ENCODE data around the gene BCAS1. TPM values are rescaled to one million over a fixed set of nuclear protein-coding genes. Genes with fewer than 3 reads are reported as not detected.

BCAS1 gene
- total RNA-seq (2014; rRNA removed; shearing (Covaris generic)) = not detected in 2 replicates
- polyA plus RNA-seq (2014; cell fraction: nucleus; rRNA removed) = not detected in 2 replicates

GRCh38 chr20:54070187-54070987 lies at the start of gene BCAS1:
Gene BCAS1, minus strand, starts transcription at chr20:54070594. Its CDS starts 11,876 bp downstream, at chr20:54058718.
- DNase-seq (ENCODE audit: extremely low read depth, low read depth) = no peak

- no peak for DNase-seq (ENCODE audit: extremely low read depth, low read depth)
Observed at GRCh38 chr20:54119744-54120143, 49.4 kb upstream of the BCAS1 start.

GRCh38 chr20:54118220-54119001 lies 48.0 kb upstream of the BCAS1 start:
- DNase-seq (ENCODE audit: extremely low read depth, low read depth) = no peak

GRCh38 chr20:54116550-54117235 lies 46.3 kb upstream of the BCAS1 start:
- no peak for DNase-seq (ENCODE audit: extremely low read depth, low read depth)

- DNase-seq (ENCODE audit: extremely low read depth, low read depth) = no peak
Observed at GRCh38 chr20:54115172-54115854, 44.9 kb upstream of the BCAS1 start.

- DNase-seq (ENCODE audit: extremely low read depth, low read depth) = no peak
Observed at GRCh38 chr20:54114109-54114508, 43.7 kb upstream of the BCAS1 start.

GRCh38 chr20:54113566-54113965 lies 43.2 kb upstream of the BCAS1 start:
- no peak for DNase-seq (ENCODE audit: extremely low read depth, low read depth)

- no peak for DNase-seq (ENCODE audit: extremely low read depth, low read depth)
Observed at GRCh38 chr20:54112221-54112884, 42.0 kb upstream of the BCAS1 start.

- DNase-seq (ENCODE audit: extremely low read depth, low read depth) = no peak
Observed at GRCh38 chr20:54111460-54111859, 41.1 kb upstream of the BCAS1 start.

- no peak for DNase-seq (ENCODE audit: extremely low read depth, low read depth)
Observed at GRCh38 chr20:54110457-54110856, 40.1 kb upstream of the BCAS1 start.

GRCh38 chr20:54110041-54110440 lies 39.6 kb upstream of the BCAS1 start:
- no peak for DNase-seq (ENCODE audit: extremely low read depth, low read depth)

- no peak for DNase-seq (ENCODE audit: extremely low read depth, low read depth)
Observed at GRCh38 chr20:54108817-54109216, 38.4 kb upstream of the BCAS1 start.

GRCh38 chr20:54108326-54108642 lies 37.9 kb upstream of the BCAS1 start:
- DNase-seq (ENCODE audit: extremely low read depth, low read depth) = no peak

- DNase-seq (ENCODE audit: extremely low read depth, low read depth) = no peak
Observed at GRCh38 chr20:54107600-54108325, 37.4 kb upstream of the BCAS1 start.

GRCh38 chr20:54107181-54107580 lies 36.8 kb upstream of the BCAS1 start:
- DNase-seq (ENCODE audit: extremely low read depth, low read depth) = no peak

GRCh38 chr20:54106162-54106561 lies 35.8 kb upstream of the BCAS1 start:
- no peak for DNase-seq (ENCODE audit: extremely low read depth, low read depth)

GRCh38 chr20:54105653-54106052 lies 35.3 kb upstream of the BCAS1 start:
- no peak for DNase-seq (ENCODE audit: extremely low read depth, low read depth)

GRCh38 chr20:54104781-54105180 lies 34.4 kb upstream of the BCAS1 start:
- DNase-seq (ENCODE audit: extremely low read depth, low read depth) = no peak

- no peak for DNase-seq (ENCODE audit: extremely low read depth, low read depth)
Observed at GRCh38 chr20:54103762-54104600, 33.6 kb upstream of the BCAS1 start.
